Endothelial cell of umbilical vein (primary cell): ENCODE measurements around the gene ARL5B. TPM values are rescaled to one million over a fixed set of nuclear protein-coding genes. Genes with fewer than 3 reads are reported as not detected.

Experiments
- BruUV-seq: library from RNA; stranded (reverse); fragments of 400-500 nt; replicated peaks from 2 replicates; lab custom pipeline; 2021; lab: Mats Ljungman, UMichigan
- CTCF ChIA-PET: fragments of 300-600, 350-600 bp; sonication (Branson Sonifier 250); formaldehyde crosslinking; loops from one replicate; lab custom pipeline; 2021; ENCODE audit warnings: antibody characterized with exemption, inconsistent platforms; lab: Charles Lee
- POLR2A ChIA-PET: fragments of 300-600, 350-600 bp; sonication (Branson Sonifier 250); formaldehyde crosslinking; loops from one replicate; lab custom pipeline; 2021; ENCODE audit warnings: antibody characterized with exemption, inconsistent platforms; lab: Charles Lee
- DNase-seq: peaks from one replicate; pipeline ENCODE4 v3.0.0-alpha.2; 2011; ENCODE audit warnings: low read depth, low spot score
- FAIRE-seq: peaks from 2 replicates; lab custom pipeline; 2011; peaks lifted over from hg19 to GRCh38; lab: Jason Lieb, UNC
- H2AFZ ChIP-seq: 2 replicates; pipeline ENCODE4 v1.6.0; 2012; ENCODE audit warnings: low read depth, low read length, control low read depth, inconsistent platforms
- H3K27ac ChIP-seq: 2 replicates; pipeline ENCODE4 v1.5.1; 2011; ENCODE audit warnings: low read depth, mild to moderate bottlenecking, control low read depth, low read length, moderate library complexity; ENCODE audit not compliant: insufficient read depth
- H3K27me3 ChIP-seq, 2 experiments: 2 replicates each; pipeline versions ENCODE4 v1.6.0 to v1.6.1; 2011; ENCODE audit warnings: low read length in 2 of 2, mixed read lengths in 1 of 2; ENCODE audit not compliant: control insufficient read depth in 2 of 2, insufficient read depth in 2 of 2
- H3K36me3 ChIP-seq, 2 experiments: 2 replicates in 1 of 2; 3 replicates in 1 of 2; pipeline ENCODE4 v1.5.1; 2011; ENCODE audit warnings: low read length in 2 of 2, mild to moderate bottlenecking in 1 of 2, moderate library complexity in 1 of 2; ENCODE audit not compliant: control insufficient read depth in 2 of 2, insufficient read depth in 2 of 2; ENCODE audit errors: extremely low read depth in 1 of 2
- H3K4me1 ChIP-seq: 3 replicates; pipeline ENCODE4 v1.5.1; 2011; ENCODE audit warnings: mild to moderate bottlenecking, low read length; ENCODE audit not compliant: control insufficient read depth, insufficient read depth; ENCODE audit errors: extremely low read depth
- H3K4me2 ChIP-seq: 2 replicates; pipeline ENCODE4 v1.6.1; 2011; ENCODE audit warnings: low read length, control low read depth, mixed read lengths; ENCODE audit not compliant: insufficient read depth
- H3K4me3 ChIP-seq, 3 experiments: fragments of 200-600 bp in 1 of 3; sonication (generic), shearing (Covaris generic) in 1 of 3; replicated peaks in 1 of 3; 2 replicates each; pipeline ENCODE4 v1.5.1; 2011 to 2016; ENCODE audit warnings: control low read depth in 3 of 3, low read length in 3 of 3, mild to moderate bottlenecking in 2 of 3, inconsistent platforms in 1 of 3, low read depth in 1 of 3, moderate library complexity in 1 of 3; ENCODE audit not compliant: insufficient read depth in 1 of 3
- H3K79me2 ChIP-seq: 2 replicates; pipeline ENCODE4 v1.6.0; 2012; ENCODE audit warnings: low read length, inconsistent platforms; ENCODE audit not compliant: control insufficient read depth, insufficient read depth
- H3K9ac ChIP-seq: replicated peaks from 2 replicates; pipeline ENCODE3; 2011; ENCODE audit warnings: low read length, control low read depth; ENCODE audit not compliant: insufficient read depth; ENCODE audit errors: extremely low read depth
- H3K9me1 ChIP-seq: replicated peaks from 3 replicates; pipeline ENCODE4 v1.6.0; 2011; ENCODE audit warnings: mild to moderate bottlenecking, low read length; ENCODE audit not compliant: control insufficient read depth, insufficient read depth; ENCODE audit errors: extremely low read depth
- H3K9me3 ChIP-seq: replicated peaks from 2 replicates; pipeline ENCODE4 v1.5.1; 2012; ENCODE audit warnings: low read length, inconsistent platforms; ENCODE audit not compliant: control insufficient read depth, insufficient read depth
- H4K20me1 ChIP-seq: replicated peaks from 2 replicates; pipeline ENCODE3; 2011; ENCODE audit warnings: mild to moderate bottlenecking, low read length; ENCODE audit not compliant: control insufficient read depth, insufficient read depth; ENCODE audit errors: extremely low read depth
- EZH2 ChIP-seq: IDR thresholded peaks from 2 replicates; pipeline ENCODE4 v1.6.1; 2012; ENCODE audit warnings: borderline replicate concordance, low read depth, mild to moderate bottlenecking, moderate library complexity, low read length, inconsistent platforms; ENCODE audit not compliant: severe bottlenecking
- FOS ChIP-seq: IDR thresholded peaks from 2 replicates; pipeline ENCODE4 v1.6.1; 2011; ENCODE audit warnings: mild to moderate bottlenecking, low read length, moderate library complexity, borderline replicate concordance; ENCODE audit not compliant: insufficient read depth
- GATA2 ChIP-seq: IDR thresholded peaks from 2 replicates; pipeline ENCODE4 v1.7.0; 2011; ENCODE audit warnings: low read depth, mild to moderate bottlenecking, moderate library complexity, mixed read lengths, low read length; ENCODE audit not compliant: insufficient read length, insufficient read depth
- JUN ChIP-seq: IDR thresholded peaks from 2 replicates; pipeline ENCODE4 v1.6.1; 2011; ENCODE audit warnings: borderline replicate concordance, low read depth; ENCODE audit not compliant: insufficient read length, insufficient read depth
- MYC ChIP-seq: IDR thresholded peaks from one replicate; pipeline ENCODE4 v1.6.1; 2011; ENCODE audit warnings: mild to moderate bottlenecking, low read depth, low read length
- POLR2A ChIP-seq: IDR thresholded peaks from 2 replicates; pipeline ENCODE4 v1.6.1; 2012; ENCODE audit warnings: low read depth, mild to moderate bottlenecking, control low read depth, low read length
- POLR2AphosphoS5 ChIP-seq: IDR thresholded peaks from 2 replicates; pipeline ENCODE4 v1.6.1; 2012; ENCODE audit warnings: low read depth, mild to moderate bottlenecking, control low read depth, low read length, moderate library complexity; ENCODE audit not compliant: insufficient read depth
- dilution Hi-C: fragments of 300-500 bp; cut with MboI; formaldehyde crosslinking; loops from one replicate; pipeline ENCODE4 v1.15.0; 2019; ENCODE audit warnings: low sequenced_read_pairs; ENCODE audit not compliant: extremely low pct_ligation_motif_present
- intact Hi-C: fragments of 100-400 bp; cut with micrococcal nuclease; formaldehyde crosslinking; loops from one replicate; pipeline ENCODE4 v1.10.0; 2022
- polyA plus RNA-seq, 4 experiments: library from polyadenylated mRNA; depleted of rRNA in 3 of 4; stranded (reverse) in 3 of 4; unstranded in 1 of 4; fragments of >200 nt; gene quantifications; 2 replicates each; pipeline versions ENCODE4 v1.2.1 to v1.2.3, GENCODE V29; 2011 to 2012; ENCODE audit warnings: missing spikeins in 1 of 4
- total RNA-seq: library from RNA; stranded (reverse); gene quantifications from 2 replicates; pipeline ENCODE4 v1.2.3, GENCODE V29; 2021
- TF ChIP-seq, protein P1 (sequence below), 2 donors: IDR thresholded peaks; 1 replicate in 1 of 2; 2 replicates in 1 of 2; pipeline ENCODE4 v1.5.1; 2011; ENCODE audit warnings: low read length in 2 of 2, mild to moderate bottlenecking in 2 of 2, moderate library complexity in 2 of 2, control low read depth in 1 of 2, inconsistent platforms in 1 of 2, low read depth in 1 of 2; ENCODE audit not compliant: insufficient read depth in 1 of 2; ENCODE audit errors: extremely low read depth in 1 of 2
- TF ChIP-seq, protein P2 (sequence below): IDR thresholded peaks from 2 replicates; pipeline ENCODE4 v1.6.1; 2011; ENCODE audit not compliant: insufficient read depth, insufficient read length

The ARL5B gene
- total and polyA plus RNA-seq, 2 donors (not counting 3 experiments of a cell fraction or from before 2014, with no cell fraction given) = 5.1 to 19.1 TPM

DNA sequence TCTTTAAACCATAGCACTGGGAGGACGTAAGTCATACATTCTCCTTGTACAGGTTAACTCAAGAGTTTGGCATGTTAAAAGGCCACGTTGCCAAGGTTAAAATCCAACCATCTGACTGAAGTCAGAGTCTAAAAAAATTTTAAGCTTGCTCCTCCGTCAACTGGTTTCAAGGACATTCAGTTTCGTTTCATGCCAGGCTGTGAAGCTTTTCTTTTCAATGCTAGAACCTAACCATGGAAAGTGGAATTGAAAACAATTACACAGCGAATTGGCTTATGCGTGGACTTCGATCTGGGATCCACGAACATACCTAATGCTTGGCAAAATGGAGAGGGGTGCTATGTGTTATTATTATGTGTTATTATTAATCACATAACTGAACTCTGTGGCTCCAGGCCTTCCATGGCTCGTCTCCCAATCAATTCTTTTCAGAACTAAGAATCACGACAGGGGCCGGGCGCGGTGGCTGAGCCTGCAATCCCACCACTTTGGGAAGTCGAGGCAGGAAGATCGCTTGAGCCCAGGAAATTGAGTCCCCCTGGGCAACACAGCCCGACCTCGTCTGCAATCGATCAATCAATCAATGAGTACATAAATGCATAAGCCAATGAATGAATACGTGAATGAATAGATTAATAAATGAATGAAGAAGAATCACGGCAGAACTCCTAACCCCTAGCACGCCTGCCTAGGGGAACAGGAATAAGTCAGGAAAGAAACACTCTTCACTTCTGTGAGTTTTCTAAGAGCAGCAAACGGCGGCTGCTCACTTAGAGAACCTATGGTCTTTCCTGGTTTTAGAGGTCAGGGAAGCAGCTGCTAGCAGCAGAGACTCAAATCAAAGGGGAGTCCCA lies 733 bp upstream of the ARL5B start:
- Histone ChIP-seq H4K20me1 (no peaks in the 10 kb centered on the region), H3K27me3 (no peaks in the 10 kb centered on the region), H3K36me3 (no peaks in the 10 kb centered on the region), H3K27ac (peak overlapping the region; percentile 95), H3K4me2 (peak overlapping the region; percentile 92), H3K9ac (peak overlapping the region; percentile 99), H3K9me1 (no peaks in the 10 kb centered on the region), H2AFZ (peak overlapping the region; percentile 87), H3K9me3 (no peaks in the 10 kb centered on the region), H3K79me2 (peaks cover 44% of the 10 kb centered on the region), H3K4me1 (peaks cover 17% of the 10 kb centered on the region), H3K4me3 (peak overlapping the region; percentile 74 to 96 (median 95))
- TSS peak; percentile 85 for BruUV-seq
- DNase-seq (peak; percentile 44), FAIRE-seq (peak; percentile 53)
- TF ChIP-seq MYC (no peak), POLR2AphosphoS5 (no peak), FOS (no peak), EZH2 (no peak), JUN (no peak), GATA2 (no peak), POLR2A (no peak)
- TF ChIP-seq, protein P1, sequence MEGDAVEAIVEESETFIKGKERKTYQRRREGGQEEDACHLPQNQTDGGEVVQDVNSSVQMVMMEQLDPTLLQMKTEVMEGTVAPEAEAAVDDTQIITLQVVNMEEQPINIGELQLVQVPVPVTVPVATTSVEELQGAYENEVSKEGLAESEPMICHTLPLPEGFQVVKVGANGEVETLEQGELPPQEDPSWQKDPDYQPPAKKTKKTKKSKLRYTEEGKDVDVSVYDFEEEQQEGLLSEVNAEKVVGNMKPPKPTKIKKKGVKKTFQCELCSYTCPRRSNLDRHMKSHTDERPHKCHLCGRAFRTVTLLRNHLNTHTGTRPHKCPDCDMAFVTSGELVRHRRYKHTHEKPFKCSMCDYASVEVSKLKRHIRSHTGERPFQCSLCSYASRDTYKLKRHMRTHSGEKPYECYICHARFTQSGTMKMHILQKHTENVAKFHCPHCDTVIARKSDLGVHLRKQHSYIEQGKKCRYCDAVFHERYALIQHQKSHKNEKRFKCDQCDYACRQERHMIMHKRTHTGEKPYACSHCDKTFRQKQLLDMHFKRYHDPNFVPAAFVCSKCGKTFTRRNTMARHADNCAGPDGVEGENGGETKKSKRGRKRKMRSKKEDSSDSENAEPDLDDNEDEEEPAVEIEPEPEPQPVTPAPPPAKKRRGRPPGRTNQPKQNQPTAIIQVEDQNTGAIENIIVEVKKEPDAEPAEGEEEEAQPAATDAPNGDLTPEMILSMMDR (IDR thresholded peaks at IDR 0.05; ENCODE audit: extremely low read depth in 1 of 2, insufficient read depth in 1 of 2, low read depth in 1 of 2, low read length in 2 of 2) = no peak
- TF ChIP-seq, protein P2, sequence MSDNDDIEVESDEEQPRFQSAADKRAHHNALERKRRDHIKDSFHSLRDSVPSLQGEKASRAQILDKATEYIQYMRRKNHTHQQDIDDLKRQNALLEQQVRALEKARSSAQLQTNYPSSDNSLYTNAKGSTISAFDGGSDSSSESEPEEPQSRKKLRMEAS = no peak
- CTCF ChIA-PET = interaction anchor here (0.9 to 2.2 kb wide), 3 partner anchors 8 to 81 kb away, joined by 3 to 9 read pairs (median 5); no protein-coding TSS in a partner anchor
- POLR2A ChIA-PET = interaction anchor here (0.6 to 1.0 kb wide), 2 partner anchors 26 to 197 kb away, joined by 3 to 4 read pairs; no protein-coding TSS in a partner anchor
- intact Hi-C loops (loop anchor here (1.0 to 2.0 kb wide), 3 partner anchors 7 to 48 kb away; partner anchors contain the start of gene NSUN6), dilution Hi-C loops (no loop called here)
